Measurements from ENCODE around the gene NDC1.
A peak's percentile ranks its signal among the peaks of the same experiment; 100 is the strongest.
"Not testable (repeated sequence)": the region's sequence is repeated elsewhere in the genome, so short reads cannot be mapped to it uniquely, and the experiment has no call there.

NDC1 gene

DNA sequence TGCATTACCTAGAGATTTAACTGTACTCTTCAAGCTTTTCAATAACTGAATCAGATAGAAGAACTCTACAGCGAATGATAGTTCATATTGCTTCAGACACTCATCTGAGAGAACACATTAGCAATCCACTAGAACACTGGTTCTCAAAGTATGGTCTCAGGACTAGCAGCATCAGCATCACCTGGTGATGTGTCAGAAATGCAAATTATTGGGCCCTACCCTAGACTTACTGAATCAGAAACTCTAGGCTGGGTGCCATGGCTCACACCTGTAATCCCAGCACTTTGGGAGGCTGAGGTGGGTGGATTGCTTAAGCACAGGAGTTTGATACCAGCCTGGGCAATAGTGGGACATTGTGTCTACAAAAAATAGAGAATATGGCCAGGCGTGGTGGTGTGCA is 74.2 kb downstream of the NDC1 start:
- no peak for DNase-seq

DNA sequence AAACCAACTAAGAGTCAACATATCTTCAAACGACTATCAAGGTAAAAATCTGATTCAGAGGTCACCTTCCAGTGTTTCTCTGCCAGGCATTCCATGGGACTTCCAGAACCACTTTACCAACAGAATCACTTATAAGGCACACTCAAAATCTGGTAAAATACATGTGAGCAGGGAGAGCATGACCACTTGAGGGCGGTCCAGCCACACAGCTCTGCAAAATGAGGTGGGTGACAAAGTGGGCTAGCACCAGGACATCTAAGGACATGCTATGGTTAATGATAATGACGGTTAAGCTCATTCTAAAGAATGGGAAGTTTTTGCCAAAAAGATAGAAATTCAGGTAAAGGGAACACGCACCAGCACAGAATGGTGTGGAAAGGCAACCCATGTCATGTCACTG is 74.6 kb downstream of the NDC1 start:
- no peak for DNase-seq

DNA sequence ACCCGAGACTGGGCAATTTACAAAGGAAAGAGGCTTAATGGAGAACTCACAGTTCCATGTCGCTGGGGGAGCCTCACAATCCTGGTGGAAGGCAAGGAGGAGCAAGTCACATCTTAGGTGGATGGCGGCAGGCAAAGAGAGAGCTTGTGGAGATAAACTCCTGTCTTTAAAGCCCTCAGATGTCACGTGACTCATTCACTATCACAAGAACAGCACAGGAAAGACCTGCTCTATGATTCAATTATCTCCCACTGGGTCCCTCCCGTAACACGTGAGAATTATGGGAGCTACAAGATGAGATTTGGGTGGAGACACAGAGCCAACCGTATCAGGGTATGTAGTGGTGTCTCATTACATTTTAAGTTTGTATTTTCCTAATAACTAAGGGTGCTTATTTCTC is 77.6 kb downstream of the NDC1 start:
- not testable (repeated sequence) for DNase-seq

DNA sequence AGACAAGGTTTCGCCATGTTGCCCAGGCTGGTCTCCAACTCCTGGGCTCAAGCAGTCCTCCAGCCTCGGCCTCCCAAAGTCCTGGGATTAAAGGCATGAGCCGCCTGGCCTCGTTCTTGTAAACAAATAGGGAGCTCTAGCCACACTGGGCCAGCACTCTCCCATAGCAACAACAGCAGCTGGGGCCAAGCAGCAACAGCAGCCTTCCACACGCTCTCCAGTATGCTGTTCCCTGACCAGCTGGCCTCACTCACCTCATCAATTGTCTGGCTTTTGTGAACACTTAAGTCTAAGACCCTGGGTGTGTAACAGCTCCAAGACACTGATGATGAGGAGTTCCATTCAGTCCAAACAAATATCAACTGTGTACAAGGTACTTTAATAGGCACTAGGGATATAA is 82.2 kb downstream of the NDC1 start:
- no peak for DNase-seq

DNA sequence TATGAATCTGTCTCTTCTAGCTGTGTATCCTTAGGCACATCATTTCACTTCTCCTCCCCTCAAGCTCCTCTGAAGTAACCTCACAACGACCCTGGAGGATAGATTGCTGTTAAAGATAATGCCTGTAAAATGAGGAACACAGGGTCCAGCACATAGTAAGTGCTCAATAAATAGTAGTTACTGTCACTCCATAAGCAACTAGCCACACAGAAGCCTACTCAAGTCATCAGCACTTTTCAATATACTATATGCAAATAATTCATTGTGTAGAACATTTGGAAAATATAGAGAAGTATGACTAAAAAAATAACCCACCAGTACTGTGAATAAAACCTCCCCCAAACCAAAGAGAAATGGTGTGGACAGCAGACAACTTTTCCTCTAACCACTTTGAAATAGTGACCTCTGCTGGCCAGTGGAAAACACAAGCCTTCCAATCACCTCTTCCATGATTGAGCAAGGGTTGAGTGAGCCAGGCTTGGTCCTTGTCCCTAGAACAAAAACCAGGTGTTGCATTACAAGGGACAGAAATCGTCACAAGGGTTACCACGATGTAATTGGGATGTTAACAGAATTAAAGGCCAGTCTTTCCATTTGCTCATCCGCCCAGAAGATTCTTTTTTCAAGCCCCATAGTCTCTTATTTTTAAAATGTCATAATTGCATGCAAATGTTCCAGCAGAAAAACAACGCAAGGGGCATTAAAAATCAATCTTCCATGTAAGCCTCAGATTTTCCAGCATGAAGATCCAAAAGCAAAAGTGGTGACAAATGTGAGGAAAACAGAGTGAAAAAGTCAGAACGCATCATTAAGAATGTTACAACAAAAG is 83.4 kb downstream of the NDC1 start:
- DNase-seq: no peak

DNA sequence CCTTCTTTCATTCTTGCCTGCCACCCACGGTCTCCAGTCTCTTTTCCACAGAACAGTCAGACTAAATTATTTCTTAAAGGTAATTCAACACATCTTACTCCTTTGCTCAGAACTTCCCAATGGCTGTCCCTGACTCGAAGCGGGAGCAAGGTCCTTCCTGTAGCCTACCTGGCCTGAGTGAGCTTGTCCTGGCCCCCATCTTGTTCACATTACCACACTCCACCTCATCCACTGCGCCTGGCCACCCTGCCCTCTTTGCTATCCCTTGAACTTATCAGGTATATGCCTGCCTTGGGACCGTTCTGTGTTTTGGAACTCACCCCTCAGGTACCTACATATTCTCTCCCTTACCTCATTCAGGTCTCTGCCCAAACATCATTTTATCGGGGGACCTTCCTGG is 85.8 kb downstream of the NDC1 start:
- DNase-seq: no peak

DNA sequence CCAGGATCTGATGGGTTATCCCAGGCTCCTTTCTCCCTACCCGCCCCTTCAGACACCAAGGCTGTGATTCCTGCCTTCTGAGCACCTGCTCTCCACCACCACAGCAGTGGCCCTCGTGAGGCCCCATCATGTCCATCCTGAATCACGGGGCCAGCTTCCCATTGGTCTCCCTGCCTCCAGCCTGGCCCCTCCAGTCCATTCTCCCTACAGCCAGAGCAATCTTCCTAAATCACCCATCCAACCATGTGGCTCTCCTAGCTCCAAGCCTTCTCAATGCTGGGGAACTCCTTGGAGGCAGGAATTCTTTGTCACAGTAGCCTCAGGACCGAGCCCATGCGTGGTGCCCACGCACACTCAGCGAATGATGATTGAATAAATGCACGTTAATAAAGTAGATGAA is 90.3 kb downstream of the NDC1 start:
- no peak for DNase-seq

DNA sequence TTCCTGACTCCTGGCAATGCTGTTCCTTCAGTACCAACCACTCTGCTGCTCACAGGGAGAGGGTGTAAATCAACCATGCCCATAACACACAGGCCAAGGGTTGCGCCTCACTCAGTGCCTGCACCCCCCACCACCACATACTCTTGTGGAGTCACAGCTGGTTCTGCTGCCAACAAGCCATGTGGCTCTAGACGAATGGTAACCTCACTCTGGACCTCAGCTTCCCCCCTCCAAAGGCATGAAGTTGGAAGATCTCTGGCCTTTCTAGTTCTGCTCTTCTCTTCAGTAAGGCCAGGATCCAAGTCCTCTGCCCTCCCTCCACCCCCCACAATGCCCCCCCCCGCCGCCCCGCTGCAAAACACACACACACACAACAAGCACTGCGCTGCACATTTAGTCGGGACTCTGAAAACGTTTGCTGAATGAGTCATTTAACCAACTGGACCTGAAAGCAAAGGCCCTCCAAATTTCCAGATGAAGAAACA is 97.4 kb downstream of the NDC1 start:
- DNase-seq: no peak

DNA sequence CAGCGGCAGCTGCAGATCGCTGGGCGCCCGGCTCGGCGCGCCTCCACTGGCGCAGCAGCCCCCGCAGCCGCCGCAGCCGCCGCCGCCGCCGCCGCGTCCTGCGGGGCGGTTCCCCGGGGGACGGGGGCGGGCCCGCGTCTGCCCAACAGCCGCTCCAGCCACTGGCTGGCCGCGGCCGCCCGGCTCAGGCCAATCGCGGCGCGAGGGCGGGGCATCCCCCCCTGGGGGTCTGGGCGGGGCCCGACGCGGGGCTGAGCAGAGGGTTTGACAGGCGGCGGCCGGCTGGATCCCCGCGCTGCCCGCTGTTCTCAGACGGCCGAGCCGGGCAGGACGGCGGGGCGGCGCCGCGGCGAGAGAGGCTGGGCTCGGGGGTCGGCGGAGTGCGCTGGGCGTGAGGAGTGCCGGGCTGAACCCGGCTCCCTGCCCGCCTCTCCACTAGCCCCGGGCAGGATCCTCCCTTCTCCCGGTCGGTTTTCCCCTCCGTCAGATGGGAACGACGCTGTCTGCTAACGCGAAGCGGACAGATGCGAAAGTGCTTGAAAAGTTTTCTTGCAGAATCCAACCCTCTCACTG is 98.9 kb downstream of the NDC1 start, which contains the start of gene GLIS1:
TSS of gene GLIS1 (minus strand) at position 56 of the 573 bp plus-strand sequence. CDS start 1,100 bp downstream, outside the sequence.
- peak; percentile 91 for DNase-seq

DNA sequence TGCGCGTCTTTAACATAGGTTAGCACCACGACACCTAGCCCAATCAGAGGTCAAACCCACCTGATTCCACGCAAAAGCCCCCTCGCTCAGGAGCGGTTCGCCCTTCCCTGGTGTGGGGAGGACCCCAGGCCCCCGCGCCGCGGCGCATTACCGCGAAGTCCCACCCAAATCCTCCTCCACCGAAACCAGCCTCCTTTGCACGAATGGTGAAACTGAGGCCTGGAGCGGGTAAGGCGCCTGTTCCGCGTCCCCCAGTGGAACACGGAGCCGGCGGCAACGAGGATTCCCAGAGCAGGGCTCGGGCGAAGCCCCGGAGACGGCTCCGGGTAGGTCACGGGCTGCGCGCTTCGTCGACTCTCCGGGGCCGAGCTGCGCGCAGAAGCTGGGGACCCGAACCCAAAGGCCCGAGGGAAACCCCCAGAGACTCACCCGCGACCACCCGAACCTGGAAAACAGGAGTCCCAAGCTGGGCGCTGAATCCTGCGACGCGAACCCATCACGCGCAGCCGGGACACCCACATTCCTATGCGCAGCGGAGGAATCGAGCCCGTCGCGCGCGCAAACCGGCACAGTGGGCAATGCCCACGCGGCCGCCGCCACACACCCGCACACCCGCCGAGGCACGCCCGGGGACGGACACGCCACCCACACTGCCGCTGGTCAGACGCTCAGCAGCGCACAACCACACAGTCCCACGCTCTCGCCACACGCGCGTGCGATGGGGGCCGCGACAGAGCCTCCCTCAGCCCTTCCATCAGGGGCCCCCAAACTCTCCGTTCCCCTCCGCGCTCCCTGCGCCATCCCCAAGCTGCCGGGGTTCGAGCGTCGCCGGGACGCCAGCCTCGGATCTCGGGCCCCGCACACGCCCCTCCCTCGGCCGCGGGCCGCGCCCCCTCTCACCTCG is 99.6 kb downstream of the NDC1 start:
- DNase-seq: peak; percentile 29

DNA sequence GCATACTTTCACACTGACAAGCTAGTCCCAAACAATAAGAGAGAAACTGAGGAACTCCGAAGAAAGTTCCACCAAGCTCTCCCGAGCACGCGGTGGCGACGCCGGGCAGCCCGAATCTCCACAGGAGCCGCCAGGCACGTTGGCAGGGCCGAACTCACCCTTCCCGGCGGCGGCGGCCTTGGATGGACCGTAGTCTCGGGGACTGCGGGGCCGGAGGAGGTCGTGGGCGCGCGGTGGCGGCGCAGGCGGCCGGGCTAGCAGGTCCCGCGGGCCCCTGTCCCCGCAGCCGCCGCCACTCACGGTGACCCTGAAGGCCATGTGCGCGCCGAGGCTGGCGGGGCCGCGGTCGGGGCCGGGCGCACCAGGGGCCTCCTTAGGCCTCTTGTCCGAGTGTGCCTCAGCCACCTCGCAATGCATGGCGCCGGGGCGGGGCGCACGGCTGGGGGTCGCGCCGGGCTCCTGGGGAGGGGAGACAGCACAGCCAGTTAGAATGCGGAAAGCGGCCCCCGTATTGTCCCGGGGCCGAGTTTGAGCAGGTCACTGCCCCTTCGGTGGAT is 100.4 kb downstream of the NDC1 start:
- DNase-seq: no peak

DNA sequence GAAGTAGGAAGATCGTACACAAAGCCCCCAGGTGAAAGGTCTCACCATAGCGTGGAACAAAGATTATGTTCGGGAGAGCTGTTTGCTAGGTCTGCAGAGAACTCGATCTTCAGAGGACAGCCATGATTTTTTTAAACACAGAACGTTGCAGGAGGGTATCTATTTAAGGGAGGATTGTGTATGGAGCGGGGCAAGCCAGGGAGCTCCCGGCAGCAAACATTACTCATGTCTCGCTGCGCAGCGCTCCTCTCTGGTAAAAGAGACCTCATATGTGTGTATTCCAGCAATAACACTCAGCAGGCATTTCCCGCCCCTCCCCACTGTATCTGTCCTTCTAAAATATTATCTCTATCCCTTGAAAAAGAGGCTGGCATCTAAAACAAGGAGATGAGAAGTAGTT is 101.8 kb downstream of the NDC1 start:
- no peak for DNase-seq

DNA sequence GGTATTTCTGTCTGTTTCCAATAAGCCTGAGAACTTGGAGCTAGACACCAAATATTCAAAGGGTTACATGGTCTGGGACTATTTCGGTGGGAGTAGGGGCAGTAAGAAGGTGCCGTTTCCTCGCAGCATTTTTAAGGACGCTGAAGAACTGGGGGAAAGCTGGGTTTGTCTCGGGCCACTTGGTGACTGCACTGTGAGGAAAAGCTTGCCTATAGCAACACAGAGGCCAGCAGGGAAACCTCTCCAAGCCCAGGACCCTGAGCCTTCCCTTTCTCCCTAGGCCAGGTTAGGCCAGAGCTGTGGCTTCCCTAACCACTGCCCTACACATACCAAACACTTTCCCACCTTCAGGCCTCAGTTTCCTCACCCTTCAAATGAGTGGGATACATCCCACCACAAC is 102.4 kb downstream of the NDC1 start:
- no peak for DNase-seq

DNA sequence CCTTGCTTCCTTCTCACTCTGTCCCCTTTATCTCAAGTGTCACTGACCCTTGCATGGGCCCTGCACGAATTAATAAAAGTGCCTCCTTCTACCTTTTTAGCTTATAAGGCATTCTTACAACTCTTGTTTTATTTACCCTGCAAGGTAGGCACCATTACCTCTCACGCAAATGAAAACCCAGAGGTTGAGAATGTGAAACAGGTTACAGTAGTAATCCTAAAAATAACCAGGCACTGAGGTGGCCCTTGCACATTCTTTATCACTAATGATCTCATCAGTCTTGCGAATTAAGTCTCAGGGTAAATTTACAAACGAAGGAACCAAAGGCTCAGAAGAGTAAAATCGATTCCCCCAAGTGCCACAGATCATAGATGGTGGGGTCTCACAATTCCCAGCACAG is 102.8 kb downstream of the NDC1 start:
- no peak for DNase-seq

DNA sequence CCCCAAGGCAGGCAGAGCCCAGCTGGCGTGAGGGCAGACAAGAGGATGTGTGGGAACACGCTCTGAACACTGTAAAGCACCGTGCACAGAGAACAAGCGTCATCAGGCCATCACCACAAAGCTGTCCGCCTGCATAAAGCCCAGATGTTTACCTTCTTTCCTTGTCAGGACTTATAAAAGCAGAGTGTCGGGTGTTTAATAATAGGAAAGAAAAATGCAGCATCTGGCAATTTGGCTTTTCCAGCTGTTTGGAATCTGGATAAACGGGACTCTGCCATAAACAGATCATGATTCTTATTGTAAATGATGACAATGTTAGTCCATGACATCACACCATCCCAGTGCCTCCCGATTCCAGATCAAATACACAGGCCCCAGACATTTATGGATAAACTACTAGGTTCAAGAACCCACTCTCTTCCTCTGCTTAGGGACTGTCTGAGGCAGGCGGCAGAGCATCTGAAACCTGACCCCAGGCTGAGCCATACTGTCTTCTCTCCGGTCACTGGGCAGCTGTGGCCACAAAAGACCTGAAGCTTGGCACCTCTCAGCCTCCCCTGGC is 103.4 kb downstream of the NDC1 start:
- no peak for DNase-seq

DNA sequence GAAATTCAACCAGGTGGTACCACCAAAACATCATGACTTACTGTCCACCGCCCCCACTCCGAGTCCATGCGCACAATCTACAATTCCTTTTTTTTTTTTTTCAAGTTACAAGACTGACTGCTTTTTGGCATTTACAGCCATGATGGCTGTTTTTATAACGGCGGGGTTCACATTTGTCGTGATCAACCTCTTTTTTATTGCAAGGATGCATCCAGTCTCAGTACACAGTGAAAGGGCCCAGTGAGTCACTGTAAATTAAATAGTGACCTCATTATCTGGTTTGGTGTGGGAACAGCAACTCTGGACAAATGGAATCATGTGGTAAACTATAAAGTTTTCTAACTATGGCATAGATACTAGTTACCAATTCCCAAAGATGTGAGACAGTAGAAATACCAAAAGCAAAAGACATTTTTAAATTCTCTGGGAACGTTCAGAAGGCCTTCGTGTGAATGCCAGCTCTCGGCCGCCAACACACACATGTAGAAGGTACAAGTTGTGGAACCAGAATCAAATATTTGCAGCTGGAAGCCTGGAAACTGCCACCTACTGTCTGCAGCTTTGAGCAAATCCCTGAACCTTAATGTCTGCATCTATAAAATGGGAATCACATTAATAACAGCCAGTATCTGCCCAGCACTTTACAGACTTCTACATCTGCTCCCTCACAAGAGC is 104.0 kb downstream of the NDC1 start:
- no peak for DNase-seq

DNA sequence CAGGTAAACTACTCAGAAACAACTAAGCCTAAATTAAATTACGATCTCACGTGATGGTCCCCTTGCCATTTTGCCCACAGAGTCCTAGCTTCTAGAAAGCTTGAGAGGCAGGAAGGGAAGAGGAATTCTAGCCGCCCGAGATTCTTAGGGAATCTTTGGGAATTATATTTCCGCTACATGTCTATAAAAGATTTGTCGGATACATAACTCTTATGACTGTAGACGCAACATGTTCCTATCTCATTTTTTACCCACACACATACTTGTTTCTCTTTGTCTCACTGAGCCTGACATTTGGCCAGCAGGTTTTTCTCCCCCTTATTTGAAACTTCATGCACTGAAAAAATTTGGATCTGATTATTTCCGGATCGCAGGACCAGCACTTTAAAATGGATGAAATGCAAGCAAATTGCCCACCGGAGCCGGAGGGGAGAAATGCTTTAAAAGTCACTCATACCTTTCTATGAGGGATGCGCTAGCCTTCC is 104.6 kb downstream of the NDC1 start:
- DNase-seq: no peak

DNA sequence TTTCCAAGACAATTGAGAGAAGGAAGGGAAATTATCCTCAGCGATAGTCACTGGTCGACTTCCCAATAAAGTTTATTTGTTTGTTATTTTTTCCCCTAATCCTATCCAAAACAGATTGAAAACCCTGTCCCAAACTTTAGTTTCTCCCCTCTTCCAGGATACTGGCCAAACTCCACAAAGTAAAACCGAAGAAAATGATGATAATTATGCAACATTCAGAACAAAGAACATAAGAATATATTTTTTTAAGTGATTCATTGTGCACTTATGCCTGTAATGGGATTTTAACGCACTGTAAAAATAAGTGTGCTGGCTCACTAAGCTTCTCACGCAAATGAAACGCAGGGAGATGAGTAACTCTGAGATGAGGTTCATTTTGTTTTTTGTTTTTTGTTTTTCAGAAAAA is 105.2 kb downstream of the NDC1 start:
- DNase-seq: no peak

DNA sequence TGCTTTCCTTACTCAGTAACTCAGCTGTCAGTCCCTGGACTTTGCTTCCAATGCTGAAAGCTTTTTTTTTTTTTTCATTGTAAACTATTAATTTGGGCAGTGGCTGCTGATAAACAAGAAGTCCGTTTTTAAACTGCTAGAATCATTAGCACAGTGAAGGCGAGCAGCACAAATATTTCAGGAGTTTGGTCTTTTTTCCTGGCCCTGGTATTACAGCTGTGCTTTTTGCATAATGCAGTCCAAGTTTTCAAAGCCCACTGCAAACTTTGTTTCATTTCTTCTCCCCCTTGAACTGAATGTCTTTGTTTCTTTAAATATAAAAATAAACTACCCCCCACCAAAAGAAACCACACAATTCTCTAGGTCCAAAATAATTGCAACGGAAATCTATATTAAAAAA is 105.7 kb downstream of the NDC1 start:
- DNase-seq: no peak

DNA sequence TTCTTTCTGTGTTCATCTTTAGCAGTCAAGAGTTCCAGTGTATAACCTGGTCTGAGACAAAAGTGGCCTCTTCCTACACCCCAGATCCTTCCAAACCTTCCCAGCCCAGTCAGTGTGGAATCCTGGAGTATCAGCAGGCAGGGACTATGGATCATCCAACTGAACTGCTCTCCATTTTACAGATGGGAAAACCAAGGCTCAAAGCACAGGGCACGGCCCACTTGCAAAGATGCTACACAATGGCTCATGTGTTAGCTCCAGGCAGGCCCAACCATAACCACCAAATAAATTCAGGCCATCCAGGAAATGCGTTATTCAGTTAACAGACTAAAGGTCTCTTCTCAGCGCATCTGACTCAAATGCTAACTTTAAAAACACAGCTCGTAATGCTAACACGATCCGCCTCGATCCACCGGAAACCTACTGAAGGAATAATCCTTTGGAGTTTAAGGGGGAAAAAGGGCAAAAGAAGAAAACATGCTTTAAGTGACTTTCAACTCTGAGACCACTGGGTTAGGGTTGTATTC is 106.3 kb downstream of the NDC1 start:
- DNase-seq: no peak

DNA sequence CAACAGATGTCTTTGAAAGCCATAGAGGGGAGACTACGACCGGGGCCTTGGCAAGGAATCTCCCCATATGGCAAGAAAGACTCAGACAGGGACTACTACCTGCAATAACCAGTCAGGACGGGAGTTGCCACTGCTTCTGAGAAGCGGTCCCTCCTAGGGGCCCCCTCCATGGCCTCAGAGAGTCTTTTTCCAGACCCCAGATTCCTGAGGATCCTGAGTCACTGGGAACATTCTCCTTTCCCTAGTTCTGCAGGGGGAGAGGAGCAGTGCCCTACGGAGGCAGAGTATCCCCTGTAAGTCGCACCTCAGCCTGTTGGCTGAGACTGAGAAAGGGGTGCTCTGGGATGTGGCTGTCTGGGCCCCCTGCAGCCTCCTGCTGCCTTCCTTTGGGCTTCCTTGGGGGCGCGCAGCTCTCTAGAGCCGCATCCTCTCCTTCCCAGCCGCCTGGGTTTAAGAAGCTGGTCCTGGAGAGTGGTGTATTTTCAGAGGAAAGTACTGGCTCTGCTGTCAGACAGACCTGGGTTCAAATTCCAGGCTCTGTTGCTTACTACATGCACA is 107.0 kb downstream of the NDC1 start:
- no peak for DNase-seq

Data from right hindlimb (tissue), 1 donor.